Lower leg skin (tissue), 3 donors: Measurements from ENCODE around the gene SWT1.

Experiments
- POLR2A ChIP-seq, 2 donors: fragments of 450-650 bp; IDR thresholded peaks; one replicate each; pipeline ENCODE4 v1.6.1; 2016 to 2017; ENCODE audit warnings: antibody characterized with exemption in 2 of 2, mild to moderate bottlenecking in 1 of 2, moderate library complexity in 1 of 2
- TF ChIP-seq, protein P1 (sequence below), 3 donors: fragments of 450-650 bp; IDR thresholded peaks; one replicate each; pipeline ENCODE4 v1.5.1; 2016; ENCODE audit warnings: antibody characterized with exemption in 3 of 3, mild to moderate bottlenecking in 3 of 3, moderate library complexity in 2 of 3

DNA sequence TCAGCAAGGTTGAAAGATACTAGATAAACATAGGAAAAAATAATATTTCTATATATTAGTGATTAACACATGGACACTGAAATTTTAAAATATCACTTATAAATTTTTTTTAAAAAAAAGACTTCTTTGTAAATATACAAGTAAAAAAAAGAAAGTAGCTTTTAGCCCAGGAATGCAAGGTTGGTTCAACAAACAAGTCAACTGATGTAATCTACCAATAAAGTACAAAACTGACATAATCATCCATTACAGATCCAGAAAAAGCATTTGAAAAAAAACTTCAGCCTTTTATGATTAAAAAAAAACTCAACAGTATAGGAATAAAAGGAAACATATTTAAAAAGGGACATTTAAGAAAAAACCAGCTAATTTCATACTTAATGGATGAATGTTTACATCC lies 48.6 kb upstream of the SWT1 start:
- TF ChIP-seq, protein P1, sequence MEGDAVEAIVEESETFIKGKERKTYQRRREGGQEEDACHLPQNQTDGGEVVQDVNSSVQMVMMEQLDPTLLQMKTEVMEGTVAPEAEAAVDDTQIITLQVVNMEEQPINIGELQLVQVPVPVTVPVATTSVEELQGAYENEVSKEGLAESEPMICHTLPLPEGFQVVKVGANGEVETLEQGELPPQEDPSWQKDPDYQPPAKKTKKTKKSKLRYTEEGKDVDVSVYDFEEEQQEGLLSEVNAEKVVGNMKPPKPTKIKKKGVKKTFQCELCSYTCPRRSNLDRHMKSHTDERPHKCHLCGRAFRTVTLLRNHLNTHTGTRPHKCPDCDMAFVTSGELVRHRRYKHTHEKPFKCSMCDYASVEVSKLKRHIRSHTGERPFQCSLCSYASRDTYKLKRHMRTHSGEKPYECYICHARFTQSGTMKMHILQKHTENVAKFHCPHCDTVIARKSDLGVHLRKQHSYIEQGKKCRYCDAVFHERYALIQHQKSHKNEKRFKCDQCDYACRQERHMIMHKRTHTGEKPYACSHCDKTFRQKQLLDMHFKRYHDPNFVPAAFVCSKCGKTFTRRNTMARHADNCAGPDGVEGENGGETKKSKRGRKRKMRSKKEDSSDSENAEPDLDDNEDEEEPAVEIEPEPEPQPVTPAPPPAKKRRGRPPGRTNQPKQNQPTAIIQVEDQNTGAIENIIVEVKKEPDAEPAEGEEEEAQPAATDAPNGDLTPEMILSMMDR (IDR thresholded peaks at IDR 0.05), result no peak
- no peak for TF ChIP-seq POLR2A (IDR thresholded peaks at IDR 0.05)
